IPS-18c (cell line): ENCODE data around the gene WDPCP.
"Not testable (repeated sequence)": the region's sequence is repeated elsewhere in the genome, so short reads cannot be mapped to it uniquely, and the experiment has no call there.

Experiments
- H3K4me3 ChIP-seq: 2 replicates; pipeline ENCODE4 v1.7.0; 2013; ENCODE audit warnings: low read depth, mild to moderate bottlenecking, low read length, moderate library complexity; ENCODE audit not compliant: insufficient read depth
- H3K9me3 ChIP-seq: one replicate; pipeline ENCODE4 v1.6.1; 2013; ENCODE audit warnings: mild to moderate bottlenecking, low read length, moderate library complexity; ENCODE audit not compliant: control insufficient read depth, insufficient read depth

Gene WDPCP, protein sequence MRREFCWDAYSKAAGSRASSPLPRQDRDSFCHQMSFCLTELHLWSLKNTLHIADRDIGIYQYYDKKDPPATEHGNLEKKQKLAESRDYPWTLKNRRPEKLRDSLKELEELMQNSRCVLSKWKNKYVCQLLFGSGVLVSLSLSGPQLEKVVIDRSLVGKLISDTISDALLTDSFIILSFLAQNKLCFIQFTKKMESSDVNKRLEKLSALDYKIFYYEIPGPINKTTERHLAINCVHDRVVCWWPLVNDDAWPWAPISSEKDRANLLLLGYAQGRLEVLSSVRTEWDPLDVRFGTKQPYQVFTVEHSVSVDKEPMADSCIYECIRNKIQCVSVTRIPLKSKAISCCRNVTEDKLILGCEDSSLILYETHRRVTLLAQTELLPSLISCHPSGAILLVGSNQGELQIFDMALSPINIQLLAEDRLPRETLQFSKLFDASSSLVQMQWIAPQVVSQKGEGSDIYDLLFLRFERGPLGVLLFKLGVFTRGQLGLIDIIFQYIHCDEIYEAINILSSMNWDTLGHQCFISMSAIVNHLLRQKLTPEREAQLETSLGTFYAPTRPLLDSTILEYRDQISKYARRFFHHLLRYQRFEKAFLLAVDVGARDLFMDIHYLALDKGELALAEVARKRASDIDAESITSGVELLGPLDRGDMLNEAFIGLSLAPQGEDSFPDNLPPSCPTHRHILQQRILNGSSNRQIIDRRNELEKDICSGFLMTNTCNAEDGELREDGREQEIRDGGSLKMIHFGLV

GRCh38 chr2:63588385-63589147 is at the start of gene WDPCP, which contains the start of gene MDH1:
Gene WDPCP, minus strand, starts transcription at chr2:63588477. Its CDS starts 206 bp downstream, at chr2:63588271.
Gene MDH1, plus strand, starts transcription at chr2:63588963. Its CDS starts 81 bp downstream, at chr2:63589044.
- Histone ChIP-seq H3K4me3 (peak within 1 kb of the TSS; percentile 91), H3K9me3 (no peaks in the 10 kb centered on the region)

- Histone ChIP-seq H3K4me3 (no peak overlapping the region), H3K9me3 (no peaks in the 10 kb centered on the region)
These were observed 44.1 kb upstream of the WDPCP start for GRCh38 chr2:63632382-63632781.

DNA sequence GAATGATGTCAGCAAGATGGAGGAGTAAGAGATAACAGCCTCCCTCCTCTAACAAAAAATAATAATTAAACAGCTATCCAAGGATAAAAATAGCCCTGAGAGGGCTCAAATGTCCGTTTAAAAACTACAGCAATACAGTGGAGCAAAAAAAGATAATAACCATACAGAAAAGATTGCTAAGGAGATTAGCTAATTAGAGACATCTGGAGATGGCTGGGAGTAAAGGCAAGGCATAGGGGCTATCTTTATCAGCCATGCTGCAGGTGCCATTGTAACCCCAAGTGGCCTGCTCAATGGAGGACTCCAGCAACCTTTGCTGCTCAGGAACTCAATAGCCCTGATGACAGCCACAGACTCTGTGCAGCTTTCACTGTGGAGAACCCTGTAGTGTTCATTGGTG is 43.2 kb upstream of the WDPCP start:
- no peaks in the 10 kb centered on the region for H3K9me3 ChIP-seq
- no peak overlapping the region for H3K4me3 ChIP-seq

- H3K4me3 ChIP-seq: no peak overlapping the region
- H3K9me3 ChIP-seq: no peaks in the 10 kb centered on the region
These were observed 40.2 kb upstream of the WDPCP start for GRCh38 chr2:63628403-63628942.

- no peaks in the 10 kb centered on the region for H3K9me3 ChIP-seq
- H3K4me3 ChIP-seq: no peak overlapping the region
These were observed 39.6 kb upstream of the WDPCP start for GRCh38 chr2:63627866-63628265.

- H3K4me3 ChIP-seq, H3K9me3 ChIP-seq: not testable (repeated sequence)
These were observed 35.5 kb upstream of the WDPCP start for GRCh38 chr2:63623763-63624162.

DNA sequence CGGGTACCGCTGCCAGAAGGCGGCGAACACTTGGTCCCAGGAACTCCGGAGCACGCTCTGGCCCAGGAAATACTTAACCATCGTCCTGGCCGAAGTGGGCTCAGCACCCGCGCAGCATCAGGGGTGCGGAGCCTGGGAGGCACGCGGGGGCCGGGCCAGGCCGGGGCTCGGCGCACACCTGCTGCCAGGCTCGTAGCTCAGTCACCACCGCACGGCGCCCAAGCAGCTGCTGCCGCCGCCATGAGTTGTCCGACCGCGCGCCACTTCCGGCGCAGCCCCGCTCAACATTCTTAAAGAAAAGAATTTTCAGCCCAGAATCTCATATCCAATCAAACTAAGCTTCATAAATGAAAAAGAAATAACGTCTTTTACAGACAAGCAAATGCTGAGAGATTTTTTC is 34.5 kb upstream of the WDPCP start:
- H3K4me3 ChIP-seq: no peak overlapping the region
- no peaks in the 10 kb centered on the region for H3K9me3 ChIP-seq

DNA sequence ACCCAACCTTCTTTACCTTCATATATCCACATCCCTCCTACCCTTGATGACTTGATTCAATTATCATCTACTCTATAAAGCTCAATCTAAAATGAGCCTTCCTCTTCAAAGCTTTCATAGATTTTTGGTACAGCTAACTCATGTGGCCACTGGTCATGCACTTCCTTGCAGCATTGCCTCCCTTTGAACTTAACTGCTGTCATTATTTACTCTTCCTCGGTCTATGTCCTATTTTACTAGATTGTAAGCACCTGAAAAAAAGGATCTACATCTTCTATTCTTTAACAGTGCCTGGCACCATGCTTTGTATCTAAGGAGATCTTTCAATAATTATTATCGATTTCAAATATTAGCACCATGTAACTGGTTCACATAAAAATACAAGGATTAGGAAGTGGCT is 31.1 kb upstream of the WDPCP start:
- Histone ChIP-seq H3K9me3 (no peaks in the 10 kb centered on the region), H3K4me3 (no peak overlapping the region)

DNA sequence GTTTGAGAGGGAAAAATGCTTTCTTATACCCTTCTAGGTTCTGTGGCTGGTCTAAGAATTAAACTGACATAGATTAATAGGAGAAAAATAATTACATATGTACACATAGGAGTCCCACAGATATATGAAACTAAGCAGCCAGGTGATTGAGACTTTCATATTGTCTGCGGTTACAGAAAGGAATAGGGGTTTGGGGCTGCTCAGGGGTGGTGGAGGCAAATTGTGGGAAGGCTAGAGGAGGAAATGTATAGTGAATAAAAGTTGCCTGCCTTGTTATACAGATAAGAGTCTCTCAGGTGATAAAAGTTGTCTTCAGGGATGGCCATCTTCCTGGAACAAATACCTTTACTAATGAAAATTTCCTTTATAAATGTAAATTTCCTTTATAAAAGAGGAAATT is 29.1 kb upstream of the WDPCP start:
- Histone ChIP-seq H3K9me3 (no peaks in the 10 kb centered on the region), H3K4me3 (no peak overlapping the region)

GRCh38 chr2:63614983-63615945 is 27.0 kb upstream of the WDPCP start:
- Histone ChIP-seq H3K4me3 (peak overlapping the region; percentile 10; the same call in 1 of the 2 replicates), H3K9me3 (no peaks in the 10 kb centered on the region)

- Histone ChIP-seq H3K9me3 (no peaks in the 10 kb centered on the region), H3K4me3 (peak overlapping the region; percentile 25; the same call in 1 of the 2 replicates)
These were observed 26.2 kb upstream of the WDPCP start for GRCh38 chr2:63614448-63614968.

DNA sequence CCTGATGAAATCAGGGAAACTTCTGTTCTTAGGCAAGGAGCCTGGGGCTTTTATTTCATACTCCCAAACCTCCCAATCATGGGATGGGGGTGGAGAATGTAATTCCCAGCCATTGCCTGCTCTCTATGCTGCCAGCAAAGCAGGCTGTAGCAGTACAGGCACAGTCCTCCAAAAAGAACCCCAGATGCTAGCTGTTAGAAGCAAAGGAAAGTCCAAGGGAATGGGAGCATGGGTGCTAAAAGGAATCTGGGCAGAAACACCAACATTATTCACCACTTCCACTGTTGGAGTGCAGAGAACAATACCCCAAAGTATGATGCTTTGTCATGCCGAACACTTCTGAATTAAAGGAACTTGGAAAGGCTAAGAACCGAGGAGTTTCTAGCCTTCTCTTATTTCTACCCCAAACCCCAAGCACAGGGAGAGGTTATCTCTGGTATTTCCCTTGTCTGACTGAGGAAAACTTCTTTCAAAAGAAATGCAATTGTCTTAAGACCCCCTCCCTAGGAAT is 25.2 kb upstream of the WDPCP start:
- H3K9me3 ChIP-seq: no peaks in the 10 kb centered on the region
- peak overlapping the region; percentile 22; the same call in 1 of the 2 replicates for H3K4me3 ChIP-seq

DNA sequence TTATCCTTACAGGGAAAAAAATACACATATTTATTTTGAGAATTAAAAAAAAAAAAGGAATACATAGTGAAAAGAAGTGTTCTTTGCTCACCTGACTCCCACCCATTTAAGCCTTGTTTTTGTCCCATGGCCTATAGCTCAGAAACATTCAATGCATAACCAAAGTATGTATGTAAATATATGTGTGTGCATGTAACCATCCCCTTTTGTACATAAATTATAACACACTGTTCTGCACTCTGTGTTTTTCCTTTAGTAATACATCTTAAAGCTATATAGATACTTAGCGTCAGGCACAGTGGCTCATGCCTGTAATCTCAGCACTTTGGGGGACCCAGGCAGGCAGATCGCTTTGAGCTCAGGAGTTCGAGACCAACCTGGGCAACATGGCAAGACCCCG is 22.2 kb upstream of the WDPCP start:
- Histone ChIP-seq H3K4me3 (no peak overlapping the region), H3K9me3 (no peaks in the 10 kb centered on the region)

- H3K9me3 ChIP-seq, H3K4me3 ChIP-seq: not testable (repeated sequence)
These were observed 20.6 kb upstream of the WDPCP start for GRCh38 chr2:63608865-63609264.

DNA sequence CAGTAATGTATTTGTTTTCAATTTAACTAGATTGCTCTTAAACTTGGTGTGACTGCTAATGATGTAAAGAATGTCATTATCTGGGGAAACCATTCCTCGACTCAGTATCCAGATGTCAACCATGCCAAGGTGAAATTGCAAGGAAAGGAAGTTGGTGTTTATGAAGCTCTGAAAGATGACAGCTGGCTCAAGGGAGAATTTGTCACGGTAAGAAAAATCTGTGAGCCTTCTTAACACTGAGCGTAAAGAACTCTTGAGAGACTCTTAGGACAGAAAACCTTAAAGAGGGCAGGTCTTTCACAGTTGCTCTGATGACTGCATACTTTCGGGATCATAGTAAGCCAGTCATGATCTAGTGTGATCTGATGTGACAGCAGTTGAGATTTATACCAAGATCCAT is 16.4 kb upstream of the WDPCP start:
- Histone ChIP-seq H3K9me3 (peaks cover 2% of the 10 kb centered on the region), H3K4me3 (no peak overlapping the region)

- Histone ChIP-seq H3K9me3 (peaks cover 2% of the 10 kb centered on the region), H3K4me3 (no peak overlapping the region)
These were observed 12.7 kb upstream of the WDPCP start for GRCh38 chr2:63600881-63601460.
